Smooth muscle cell (in vitro differentiated cells): ENCODE data around the gene PUS7. TPM values are rescaled to one million over a fixed set of nuclear protein-coding genes. Genes with fewer than 3 reads are reported as not detected.

Source experiments
- DNase-seq: peaks from one replicate; lab custom pipeline; 2025; ENCODE audit not compliant: unreplicated experiment; lab: John Stamatoyannopoulos, UW
- H2AFZ ChIP-seq: fragments of 200-600 bp; sonication (generic); 2 replicates; pipeline ENCODE4 v1.6.0; 2016; ENCODE audit warnings: antibody characterized with exemption, low read depth, mild to moderate bottlenecking
- H3F3A ChIP-seq: fragments of 200-600 bp; sonication (generic); 2 replicates; pipeline ENCODE4 v1.6.0; 2017; ENCODE audit warnings: antibody characterized with exemption, low read depth
- H3K27ac ChIP-seq: fragments of 200-600 bp; sonication (generic); 2 replicates; pipeline ENCODE4 v1.5.1; 2016; ENCODE audit warnings: low read depth, mild to moderate bottlenecking
- H3K27me3 ChIP-seq: fragments of 200-600 bp; sonication (generic); 2 replicates; pipeline ENCODE4 v1.6.1; 2016; ENCODE audit warnings: low read depth, mild to moderate bottlenecking
- H3K36me3 ChIP-seq: fragments of 200-600 bp; sonication (generic); 2 replicates; pipeline ENCODE4 v1.5.1; 2016; ENCODE audit warnings: low read depth
- H3K4me1 ChIP-seq: fragments of 200-600 bp; sonication (generic); 2 replicates; pipeline ENCODE4 v1.5.1; 2016; ENCODE audit warnings: low read depth
- H3K4me2 ChIP-seq: fragments of 200-600 bp; sonication (generic); 2 replicates; pipeline ENCODE4 v1.6.0; 2016; ENCODE audit warnings: mild to moderate bottlenecking
- H3K4me3 ChIP-seq: fragments of 200-600 bp; sonication (generic); 2 replicates; pipeline ENCODE4 v1.5.1; 2016; ENCODE audit warnings: mild to moderate bottlenecking
- H3K79me2 ChIP-seq: fragments of 200-600 bp; sonication (generic); 2 replicates; pipeline ENCODE4 v1.6.0; 2016; ENCODE audit warnings: low read depth, mild to moderate bottlenecking
- H3K9ac ChIP-seq: fragments of 200-600 bp; sonication (generic); 2 replicates; pipeline ENCODE4 v1.6.0; 2016; ENCODE audit warnings: low read depth
- H3K9me3 ChIP-seq: fragments of 200-600 bp; sonication (generic); replicated peaks from 2 replicates; pipeline ENCODE4 v1.5.1; 2016; ENCODE audit warnings: low read depth
- H4K20me1 ChIP-seq: fragments of 200-600 bp; sonication (generic); 2 replicates; pipeline ENCODE4 v1.6.0; 2016; ENCODE audit warnings: low read depth
- WGBS: methylation state at CpG from one replicate; pipeline ENCODE4 v1.1.7; 2016; ENCODE audit warnings: low lambda C conversion rate; 5-methylcytosine and 5-hydroxymethylcytosine counted together
- polyA plus RNA-seq: library from polyadenylated mRNA; unstranded; fragments of >200 nt; fragmentation: Nextera tagmentation; extraction: Ambion mirVana; gene quantifications from 2 replicates; pipeline ENCODE4 v1.2.1, GENCODE V29; 2016
- total RNA-seq: library from RNA; depleted of rRNA; stranded (reverse); fragments of >200 nt; gene quantifications from 2 replicates; pipeline ENCODE4 v1.2.3, GENCODE V29; 2014
- TF ChIP-seq, protein P1 (sequence below): fragments of 200-600 bp; sonication (generic); IDR thresholded peaks from 2 replicates; pipeline ENCODE4 v1.5.1; 2017; ENCODE audit warnings: borderline replicate concordance, mild to moderate bottlenecking, antibody characterized with exemption; ENCODE audit not compliant: insufficient read depth, poor library complexity, severe bottlenecking

PUS7 gene
- total and polyA plus RNA-seq, 2 experiments from 2014 or later: 6.9 to 8.0 TPM

DNA sequence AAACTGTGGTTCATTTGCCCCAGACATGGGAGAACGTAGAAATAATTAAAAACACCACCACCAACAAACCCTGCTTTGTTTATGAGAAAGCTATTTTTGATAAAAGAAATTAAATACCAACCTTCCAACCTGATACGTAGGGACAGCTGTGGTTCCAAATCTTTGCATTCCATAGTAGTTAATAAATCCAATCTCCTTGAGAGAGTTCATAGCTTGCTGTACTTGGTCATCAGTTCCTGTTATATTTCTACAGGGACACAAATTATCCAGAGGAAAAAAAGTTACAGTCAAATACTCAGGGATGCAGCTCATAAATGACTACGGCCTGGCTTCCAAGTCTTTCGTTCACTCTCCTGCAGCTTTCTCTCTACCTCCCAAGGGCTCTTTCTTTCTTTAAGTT lies 41.1 kb downstream of the PUS7 start:
- no peak overlapping the region for H3K9ac ChIP-seq
- H3K27me3 ChIP-seq: no peaks in the 10 kb centered on the region
- no peak for DNase-seq
- 90% methylated on average over 4 of the region's 4 CpGs for WGBS
- H3K79me2 ChIP-seq: no peaks in the 10 kb centered on the region
- H4K20me1 ChIP-seq: no peaks in the 10 kb centered on the region
- H3K4me2 ChIP-seq: no peak overlapping the region
- H3K36me3 ChIP-seq: peaks cover 3% of the 10 kb centered on the region
- TF ChIP-seq, protein P1, sequence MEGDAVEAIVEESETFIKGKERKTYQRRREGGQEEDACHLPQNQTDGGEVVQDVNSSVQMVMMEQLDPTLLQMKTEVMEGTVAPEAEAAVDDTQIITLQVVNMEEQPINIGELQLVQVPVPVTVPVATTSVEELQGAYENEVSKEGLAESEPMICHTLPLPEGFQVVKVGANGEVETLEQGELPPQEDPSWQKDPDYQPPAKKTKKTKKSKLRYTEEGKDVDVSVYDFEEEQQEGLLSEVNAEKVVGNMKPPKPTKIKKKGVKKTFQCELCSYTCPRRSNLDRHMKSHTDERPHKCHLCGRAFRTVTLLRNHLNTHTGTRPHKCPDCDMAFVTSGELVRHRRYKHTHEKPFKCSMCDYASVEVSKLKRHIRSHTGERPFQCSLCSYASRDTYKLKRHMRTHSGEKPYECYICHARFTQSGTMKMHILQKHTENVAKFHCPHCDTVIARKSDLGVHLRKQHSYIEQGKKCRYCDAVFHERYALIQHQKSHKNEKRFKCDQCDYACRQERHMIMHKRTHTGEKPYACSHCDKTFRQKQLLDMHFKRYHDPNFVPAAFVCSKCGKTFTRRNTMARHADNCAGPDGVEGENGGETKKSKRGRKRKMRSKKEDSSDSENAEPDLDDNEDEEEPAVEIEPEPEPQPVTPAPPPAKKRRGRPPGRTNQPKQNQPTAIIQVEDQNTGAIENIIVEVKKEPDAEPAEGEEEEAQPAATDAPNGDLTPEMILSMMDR: no peak
- no peak overlapping the region for H3K27ac ChIP-seq
- H3K4me3 ChIP-seq: no peak overlapping the region
- H2AFZ ChIP-seq: no peak overlapping the region
- no peaks in the 10 kb centered on the region for H3F3A ChIP-seq
- H3K4me1 ChIP-seq: no peaks in the 10 kb centered on the region
- peaks cover 3% of the 10 kb centered on the region for H3K9me3 ChIP-seq

DNA sequence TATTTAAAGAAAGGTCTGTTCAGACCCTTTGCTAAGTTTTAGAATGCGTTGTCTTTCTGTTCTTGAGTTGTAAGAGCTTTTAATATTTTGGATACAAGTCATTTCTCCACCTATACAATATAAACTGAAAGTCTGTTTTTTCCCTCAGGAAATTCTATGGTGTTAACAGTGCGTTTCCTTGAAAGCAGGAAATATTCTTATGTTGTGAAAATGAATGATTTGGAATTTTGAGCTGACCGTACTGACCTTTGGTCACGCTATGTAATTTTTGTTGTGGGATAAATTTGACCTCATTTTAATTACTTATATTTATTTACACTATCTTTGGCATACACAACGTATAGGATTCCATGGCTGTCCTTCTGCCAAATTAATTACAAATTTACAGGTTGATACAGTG lies 43.5 kb downstream of the PUS7 start:
- Histone ChIP-seq H3K27ac (no peak overlapping the region), H2AFZ (no peak overlapping the region), H3K4me2 (no peak overlapping the region), H3K27me3 (no peaks in the 10 kb centered on the region), H3K9me3 (peaks cover 3% of the 10 kb centered on the region), H3K36me3 (peaks cover 3% of the 10 kb centered on the region), H3K4me3 (no peak overlapping the region), H3K9ac (no peak overlapping the region), H3K4me1 (no peaks in the 10 kb centered on the region), H4K20me1 (no peaks in the 10 kb centered on the region), H3F3A (no peaks in the 10 kb centered on the region), H3K79me2 (no peaks in the 10 kb centered on the region)
- 97% methylated on average over 5 of the region's 5 CpGs for WGBS
- no peak for DNase-seq
- TF ChIP-seq, protein P1: no peak

DNA sequence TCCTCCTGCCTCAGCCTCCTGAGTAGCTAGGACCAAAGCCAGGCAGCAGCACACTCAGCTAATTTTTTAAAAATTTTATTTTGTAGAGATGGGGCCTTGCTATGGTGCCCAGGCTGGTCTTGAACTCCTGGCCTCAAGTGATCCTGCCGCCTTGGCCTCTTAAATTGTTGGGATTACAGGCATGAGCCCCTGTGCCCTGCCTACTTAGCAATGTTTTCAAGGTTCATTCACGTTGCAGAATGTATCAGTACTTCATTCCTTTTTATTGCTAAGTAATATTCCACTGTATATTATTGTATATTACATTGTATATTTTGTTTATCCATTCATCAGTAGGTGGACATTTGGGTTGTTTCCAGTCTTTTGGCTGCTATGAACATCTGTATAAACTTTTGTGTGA lies 44.2 kb downstream of the PUS7 start:
- H3K9me3 ChIP-seq: peaks cover 3% of the 10 kb centered on the region
- no peaks in the 10 kb centered on the region for H3K79me2 ChIP-seq
- DNase-seq: no peak
- H4K20me1 ChIP-seq: no peaks in the 10 kb centered on the region
- H3K36me3 ChIP-seq: peaks cover 3% of the 10 kb centered on the region
- no peaks in the 10 kb centered on the region for H3K4me1 ChIP-seq
- H3K9ac ChIP-seq: no peak overlapping the region
- WGBS: 95% methylated on average over 2 of the region's 2 CpGs
- no peak overlapping the region for H2AFZ ChIP-seq
- no peak overlapping the region for H3K27ac ChIP-seq
- TF ChIP-seq, protein P1: no peak
- no peak overlapping the region for H3K4me2 ChIP-seq
- no peak overlapping the region for H3K4me3 ChIP-seq
- no peaks in the 10 kb centered on the region for H3K27me3 ChIP-seq
- H3F3A ChIP-seq: no peaks in the 10 kb centered on the region

DNA sequence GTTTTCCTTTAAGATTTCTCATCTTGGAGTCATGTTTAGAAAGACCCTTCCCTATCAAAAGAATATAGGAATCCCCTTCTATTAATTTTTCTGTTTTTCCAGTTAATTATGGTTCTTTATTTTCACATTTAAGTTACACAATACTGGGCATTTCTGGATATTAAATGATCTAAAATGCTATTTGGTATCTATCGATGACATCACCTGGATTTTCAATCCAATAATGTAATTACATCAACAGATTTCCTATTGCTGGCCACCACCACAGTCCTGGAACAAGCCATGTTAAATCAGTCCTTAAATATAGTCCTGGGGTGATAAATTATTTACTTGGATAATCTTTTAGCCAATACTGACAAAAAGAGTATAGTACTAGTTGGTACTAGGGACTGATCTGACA lies 48.0 kb downstream of the PUS7 start:
- Histone ChIP-seq H3K9ac (no peak overlapping the region), H3K27me3 (no peaks in the 10 kb centered on the region), H3K4me3 (no peak overlapping the region), H3K4me1 (no peaks in the 10 kb centered on the region), H2AFZ (no peak overlapping the region), H3K4me2 (no peak overlapping the region), H3F3A (no peaks in the 10 kb centered on the region), H3K36me3 (peaks cover 3% of the 10 kb centered on the region), H3K27ac (no peak overlapping the region), H3K9me3 (peaks cover 3% of the 10 kb centered on the region), H3K79me2 (no peaks in the 10 kb centered on the region), H4K20me1 (no peaks in the 10 kb centered on the region)
- TF ChIP-seq, protein P1: no peak
- no peak for DNase-seq
- WGBS: 97% methylated on average over 1 of the region's 1 CpG
